Activated B cell treated with CpG ODN at 0.5 μM for 24 hours (primary cell): ENCODE measurements around the gene STUM. TPM values are rescaled to one million over a fixed set of nuclear protein-coding genes. Genes with fewer than 3 reads are reported as not detected.

Experiments
- ATAC-seq: fragments of 200-7000 bp; cut with Tn5 transposase; one replicate; pipeline ENCODE4 v1.10.0; 2021; ENCODE audit warnings: low read depth, mild to moderate bottlenecking, moderate library complexity
- CTCF ChIA-PET: fragments of 350-600 bp; sonication (Branson Sonifier 250); formaldehyde crosslinking; loops from one replicate; lab custom pipeline; 2021; ENCODE audit warnings: antibody characterized with exemption; lab: Charles Lee
- POLR2A ChIA-PET: fragments of 350-600 bp; sonication (Branson Sonifier 250); formaldehyde crosslinking; loops from one replicate; lab custom pipeline; 2021; ENCODE audit warnings: antibody characterized with exemption; lab: Charles Lee
- DNase-seq: peaks from one replicate; pipeline ENCODE4 v3.0.0; 2022
- H3K27ac Mint-ChIP-seq: one replicate; pipeline ENCODE4 v1.8.0; 2020; ENCODE audit warnings: mixed read lengths
- H3K27me3 Mint-ChIP-seq: one replicate; pipeline ENCODE4 v1.8.0; 2021; ENCODE audit warnings: mixed read lengths
- H3K36me3 Mint-ChIP-seq: one replicate; pipeline ENCODE4 v1.8.0; 2021; ENCODE audit warnings: low read depth, mixed read lengths
- H3K4me1 Mint-ChIP-seq: one replicate; pipeline ENCODE4 v1.8.0; 2021; ENCODE audit warnings: mixed read lengths
- H3K4me3 Mint-ChIP-seq: one replicate; pipeline ENCODE4 v1.8.0; 2020; ENCODE audit warnings: mild to moderate bottlenecking, mixed read lengths
- H3K9me3 Mint-ChIP-seq: one replicate; pipeline ENCODE4 v1.8.0; 2020; ENCODE audit warnings: mixed read lengths
- intact Hi-C: fragments of 100-400 bp; cut with micrococcal nuclease; formaldehyde crosslinking; loops from one replicate; pipeline ENCODE4 v1.15.1; 2024
- total RNA-seq: library from RNA; stranded (reverse); gene quantifications from 2 replicates; pipeline ENCODE4 v1.2.3, GENCODE V29; 2022
- TF ChIP-seq, protein P1 (sequence below): fragments of 200-600 bp; IDR thresholded peaks from one replicate; pipeline ENCODE4 v1.8.0; 2022; ENCODE audit warnings: antibody characterized with exemption, mild to moderate bottlenecking

The STUM gene
- total RNA-seq, 1 donor from 2014 or later: 0.33 TPM

DNA sequence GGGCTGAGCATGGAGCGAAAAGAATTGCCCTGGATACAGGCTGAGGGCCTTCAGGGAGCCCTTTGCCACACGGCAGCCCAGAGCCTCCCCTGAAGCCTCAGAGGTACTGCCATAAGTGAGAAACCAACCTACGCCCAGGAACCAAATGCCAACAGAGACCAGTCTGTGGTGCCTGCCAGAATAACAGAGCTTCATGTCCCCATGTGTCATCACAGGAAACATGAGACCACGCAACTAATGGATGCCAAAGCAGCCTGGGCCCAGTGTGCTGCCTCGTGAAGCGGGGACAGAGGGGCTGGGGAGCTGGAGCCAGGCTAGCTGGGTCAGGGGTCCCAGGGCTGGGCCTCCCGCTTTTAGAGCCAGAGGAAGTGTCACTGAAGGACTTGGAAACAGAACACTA lies 18.7 kb upstream of the STUM start:
- TF ChIP-seq, protein P1, sequence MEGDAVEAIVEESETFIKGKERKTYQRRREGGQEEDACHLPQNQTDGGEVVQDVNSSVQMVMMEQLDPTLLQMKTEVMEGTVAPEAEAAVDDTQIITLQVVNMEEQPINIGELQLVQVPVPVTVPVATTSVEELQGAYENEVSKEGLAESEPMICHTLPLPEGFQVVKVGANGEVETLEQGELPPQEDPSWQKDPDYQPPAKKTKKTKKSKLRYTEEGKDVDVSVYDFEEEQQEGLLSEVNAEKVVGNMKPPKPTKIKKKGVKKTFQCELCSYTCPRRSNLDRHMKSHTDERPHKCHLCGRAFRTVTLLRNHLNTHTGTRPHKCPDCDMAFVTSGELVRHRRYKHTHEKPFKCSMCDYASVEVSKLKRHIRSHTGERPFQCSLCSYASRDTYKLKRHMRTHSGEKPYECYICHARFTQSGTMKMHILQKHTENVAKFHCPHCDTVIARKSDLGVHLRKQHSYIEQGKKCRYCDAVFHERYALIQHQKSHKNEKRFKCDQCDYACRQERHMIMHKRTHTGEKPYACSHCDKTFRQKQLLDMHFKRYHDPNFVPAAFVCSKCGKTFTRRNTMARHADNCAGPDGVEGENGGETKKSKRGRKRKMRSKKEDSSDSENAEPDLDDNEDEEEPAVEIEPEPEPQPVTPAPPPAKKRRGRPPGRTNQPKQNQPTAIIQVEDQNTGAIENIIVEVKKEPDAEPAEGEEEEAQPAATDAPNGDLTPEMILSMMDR: no peak
- no peak for DNase-seq
- Mint-ChIP-seq H3K27me3 (peaks cover 9% of the 10 kb centered on the region), H3K4me1 (no peaks in the 10 kb centered on the region), H3K36me3 (no peaks in the 10 kb centered on the region), H3K27ac (no peak overlapping the region), H3K4me3 (no peak overlapping the region), H3K9me3 (no peaks in the 10 kb centered on the region)
- no peak for ATAC-seq
- intact Hi-C loops: no loop called here
- ChIA-PET CTCF (no interaction called here), POLR2A (no interaction called here)

DNA sequence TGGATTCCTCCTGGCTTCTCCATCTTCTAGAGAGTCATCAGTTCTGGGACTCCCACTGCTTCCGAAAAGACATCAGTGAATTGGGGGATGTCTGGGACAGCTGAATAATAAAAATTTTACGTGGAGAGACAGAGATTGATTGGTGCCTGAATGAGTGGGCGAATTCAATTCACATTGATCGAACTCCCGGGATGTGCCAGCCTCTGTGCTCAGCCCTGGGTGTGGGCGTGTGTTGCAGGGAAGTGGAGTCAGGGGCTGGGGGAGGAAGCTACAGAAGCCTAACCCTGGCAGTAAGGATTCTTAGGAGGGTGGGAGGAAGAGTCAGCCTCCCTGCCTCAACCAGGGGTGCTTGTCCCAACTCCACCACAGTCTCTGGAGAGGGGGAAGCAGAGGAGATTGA lies 18.0 kb upstream of the STUM start:
- Mint-ChIP-seq H3K4me1 (no peaks in the 10 kb centered on the region), H3K36me3 (no peaks in the 10 kb centered on the region), H3K27ac (no peak overlapping the region), H3K9me3 (no peaks in the 10 kb centered on the region), H3K27me3 (peaks cover 9% of the 10 kb centered on the region), H3K4me3 (no peak overlapping the region)
- POLR2A ChIA-PET: no interaction called here
- ATAC-seq (no peak), DNase-seq (no peak)
- intact Hi-C loops: no loop called here
- CTCF ChIA-PET: no interaction called here
- TF ChIP-seq, protein P1: no peak

DNA sequence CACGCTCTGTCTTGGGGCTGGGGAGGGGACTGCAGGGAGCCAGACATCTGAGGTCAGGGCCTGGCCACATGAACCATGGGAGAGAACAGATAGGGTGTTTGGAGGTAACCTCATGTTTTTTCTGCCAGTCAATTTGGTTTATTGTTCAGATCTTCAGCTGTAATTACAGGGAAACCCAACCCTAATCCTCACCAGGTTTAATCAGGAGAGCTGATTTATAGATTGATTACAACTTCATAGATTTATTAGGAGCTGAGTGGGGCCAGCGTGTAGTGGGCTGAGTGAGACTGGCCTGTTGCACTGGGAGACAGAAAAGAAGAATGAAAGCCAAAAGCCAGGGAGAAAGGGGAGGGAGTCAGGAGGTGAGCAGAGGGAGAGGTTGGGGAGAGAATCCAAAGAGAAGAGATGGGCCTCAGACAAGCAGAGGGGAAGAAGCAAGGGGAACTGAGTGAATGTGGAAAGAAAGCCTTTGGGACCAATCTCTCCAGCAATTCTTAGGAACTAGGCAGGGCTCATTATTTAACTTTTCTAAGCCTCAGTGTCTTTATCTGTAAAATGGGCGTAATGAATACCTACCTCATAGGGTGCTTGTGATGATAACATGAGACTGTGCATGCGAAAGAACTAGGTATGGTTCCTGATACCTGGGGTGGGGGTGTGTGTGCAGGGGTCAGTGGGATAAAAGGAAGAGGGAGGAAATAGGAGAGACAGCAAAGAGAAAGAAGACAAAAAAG lies 17.0 kb upstream of the STUM start:
- ATAC-seq: no peak
- POLR2A ChIA-PET: no interaction called here

DNA sequence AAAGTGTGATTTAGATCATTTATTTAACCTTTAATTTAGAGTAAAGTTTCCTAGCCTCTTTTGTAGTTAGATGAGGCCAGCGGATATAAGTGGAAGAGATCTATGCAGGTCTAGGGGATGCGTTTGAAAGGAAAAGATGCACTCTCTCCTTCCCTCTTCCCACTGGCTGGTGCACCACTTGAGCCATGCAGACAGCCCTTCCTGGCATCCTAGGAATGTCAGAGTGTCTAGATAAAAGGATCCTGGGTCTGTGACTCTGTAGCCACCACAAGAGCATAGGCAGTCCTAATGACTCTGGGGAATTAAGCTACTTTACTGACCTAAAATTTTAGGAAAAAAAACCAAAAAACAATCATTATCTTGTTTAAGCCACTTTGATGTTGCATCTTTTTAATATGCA lies 16.0 kb upstream of the STUM start:
- ChIA-PET CTCF (no interaction called here), POLR2A (no interaction called here)
- TF ChIP-seq, protein P1: no peak
- DNase-seq (no peak), ATAC-seq (no peak)
- H3K9me3 Mint-ChIP-seq: no peaks in the 10 kb centered on the region
- H3K36me3 Mint-ChIP-seq: no peaks in the 10 kb centered on the region
- H3K27me3 Mint-ChIP-seq: peaks cover 9% of the 10 kb centered on the region
- intact Hi-C loops: no loop called here
- no peak overlapping the region for H3K27ac Mint-ChIP-seq
- H3K4me1 Mint-ChIP-seq: no peaks in the 10 kb centered on the region
- H3K4me3 Mint-ChIP-seq: no peak overlapping the region

More for the DNA sequence above, 17.0 kb upstream of the STUM start:
- Mint-ChIP-seq H3K4me3 (no peak overlapping the region), H3K27me3 (peaks cover 9% of the 10 kb centered on the region), H3K27ac (no peak overlapping the region), H3K9me3 (no peaks in the 10 kb centered on the region), H3K36me3 (no peaks in the 10 kb centered on the region), H3K4me1 (no peaks in the 10 kb centered on the region)
- TF ChIP-seq, protein P1: no peak
- intact Hi-C loops: no loop called here
- CTCF ChIA-PET: no interaction called here
- no peak for DNase-seq

DNA sequence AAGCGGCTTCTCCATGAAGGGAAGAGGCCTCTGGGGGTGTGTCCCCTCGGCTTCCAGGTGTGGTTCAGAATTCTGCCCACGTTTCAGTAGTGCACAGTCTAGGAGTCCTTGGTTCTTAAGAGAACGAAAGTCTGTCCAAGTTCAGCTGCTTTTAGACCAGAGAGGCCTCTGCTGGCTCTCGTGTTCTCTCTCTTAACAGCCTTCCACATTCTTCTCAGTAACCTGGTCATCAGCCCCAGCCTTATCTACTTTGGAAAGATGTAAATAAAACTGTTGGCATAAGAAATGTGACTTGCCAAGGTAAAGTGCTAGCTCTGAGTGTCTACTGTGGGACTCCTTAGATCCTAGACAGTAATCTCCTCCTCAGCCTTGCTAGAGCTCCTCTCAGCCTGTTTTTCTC lies 15.3 kb upstream of the STUM start:
- TF ChIP-seq, protein P1: no peak
- ChIA-PET POLR2A (no interaction called here), CTCF (no interaction called here)
- Mint-ChIP-seq H3K4me1 (no peaks in the 10 kb centered on the region), H3K27me3 (peaks cover 9% of the 10 kb centered on the region), H3K4me3 (no peak overlapping the region), H3K9me3 (no peaks in the 10 kb centered on the region), H3K27ac (no peak overlapping the region), H3K36me3 (no peaks in the 10 kb centered on the region)
- no peak for DNase-seq
- ATAC-seq: no peak
- intact Hi-C loops: no loop called here
